Islet of Langerhans (tissue), 1 donor: ENCODE results near the gene PACS1.
A peak's percentile ranks its signal among the peaks of the same experiment; 100 is the strongest.

Experiments
- FAIRE-seq: peaks from one replicate; lab custom pipeline; 2011; peaks lifted over from hg19 to GRCh38; lab: Jason Lieb, UNC

Gene PACS1

DNA sequence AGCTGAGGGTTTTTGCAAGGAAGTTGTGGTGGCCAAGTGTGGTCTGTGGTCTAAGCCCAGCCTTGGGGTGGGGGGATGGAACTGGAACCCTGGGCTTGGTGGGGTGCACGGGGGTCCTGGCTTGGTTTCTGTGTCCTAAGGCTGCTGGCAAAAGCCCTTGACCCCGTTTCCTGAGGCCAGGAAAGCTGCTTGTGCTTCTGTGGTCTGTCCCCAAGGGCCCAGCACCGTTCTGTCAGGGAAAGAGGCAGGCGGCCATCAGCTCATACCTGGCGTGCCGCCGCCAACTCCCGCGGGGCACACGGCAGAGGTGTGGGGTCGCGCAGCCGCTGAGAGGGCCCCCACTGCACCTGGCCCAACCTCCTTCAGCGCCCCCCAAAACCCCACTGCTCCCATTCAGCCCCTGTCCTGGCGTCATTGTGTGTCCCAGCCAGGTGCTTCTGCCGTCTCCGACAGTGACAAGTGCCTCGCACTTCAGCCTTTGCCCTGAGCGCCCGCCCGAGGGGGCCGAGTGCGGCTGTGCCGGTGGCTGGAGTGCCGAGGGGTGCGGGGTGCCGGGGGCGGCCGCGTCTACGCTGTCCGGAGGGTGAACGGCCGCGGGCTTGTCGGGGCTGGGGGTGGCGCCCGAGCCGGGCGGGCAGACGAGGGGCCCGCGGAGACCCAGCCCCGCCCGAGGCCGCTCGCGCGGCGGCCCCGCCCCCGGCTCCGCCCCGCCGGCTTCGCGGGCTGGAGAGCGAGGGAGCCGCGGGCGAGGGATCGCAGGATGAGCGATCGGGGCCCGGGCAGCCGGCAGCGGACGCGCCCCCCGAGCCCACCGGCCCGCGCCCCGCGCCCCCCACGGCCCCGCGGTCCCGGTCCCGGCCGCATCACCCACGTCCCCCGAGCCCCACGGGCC lies 207.6 kb downstream of the PACS1 start, which contains the start of gene CNIH2:
CNIH2 (plus strand) TSS at position 705 of the 892 bp plus-strand sequence. CDS start 282 bp downstream, outside the sequence.
- FAIRE-seq = no peak

GRCh38 chr11:66278363-66279091 lies 208.5 kb downstream of the PACS1 start:
- no peak for FAIRE-seq

DNA sequence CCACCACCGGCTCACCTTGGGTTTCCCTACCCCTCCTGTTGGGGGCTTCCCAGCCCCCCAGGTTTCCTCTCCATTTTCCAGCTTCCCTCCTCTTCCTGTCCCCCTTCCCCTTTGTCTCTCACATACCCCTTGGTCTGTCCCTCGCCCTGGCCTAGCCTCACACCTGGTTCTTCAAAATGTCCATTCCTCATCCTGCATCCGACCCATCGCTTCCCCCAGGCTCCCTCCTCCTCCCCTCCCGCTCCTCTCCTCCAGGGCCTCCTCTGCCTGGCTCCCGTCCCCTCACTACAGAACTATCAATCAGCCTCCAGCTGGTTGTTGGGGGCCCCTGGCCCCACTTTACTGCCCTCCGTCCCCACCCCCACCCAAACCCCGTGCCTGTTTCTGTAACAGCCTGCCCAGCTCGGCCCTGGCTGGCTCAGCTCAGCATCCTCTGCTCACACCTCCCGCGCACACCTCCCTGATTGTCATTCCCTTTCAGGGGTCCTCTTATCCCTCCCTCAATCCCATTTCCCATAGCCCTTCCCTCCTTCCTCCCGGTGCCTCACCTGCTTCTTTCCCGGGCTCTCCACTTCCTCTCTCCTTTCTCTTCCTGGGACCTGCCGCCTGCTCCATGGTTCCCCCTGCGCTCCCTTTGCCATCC lies 209.1 kb downstream of the PACS1 start:
- FAIRE-seq = no peak

DNA sequence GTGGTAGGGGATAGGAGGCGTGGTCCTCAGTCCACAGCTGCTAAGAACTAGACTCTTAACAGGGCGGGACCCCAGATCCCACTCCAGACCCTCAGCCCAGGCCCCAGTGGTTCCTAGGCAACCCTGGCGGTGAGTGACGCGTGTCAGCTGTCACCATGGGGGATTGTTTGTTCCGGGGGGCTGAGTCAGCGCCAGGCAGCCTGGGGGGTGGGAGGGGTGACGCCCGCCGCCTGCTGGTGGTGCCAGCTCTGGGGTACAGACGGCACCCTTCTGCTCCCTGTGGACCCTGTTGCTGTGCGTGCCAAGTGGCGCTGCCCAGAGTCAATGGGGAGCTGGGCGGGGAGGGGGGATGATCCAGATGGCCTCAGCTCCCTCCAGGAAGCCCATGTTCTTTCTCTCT lies 210.4 kb downstream of the PACS1 start:
- no peak for FAIRE-seq

- FAIRE-seq = no peak
Measured at GRCh38 chr11:66281001-66281400, 210.9 kb downstream of the PACS1 start.

DNA sequence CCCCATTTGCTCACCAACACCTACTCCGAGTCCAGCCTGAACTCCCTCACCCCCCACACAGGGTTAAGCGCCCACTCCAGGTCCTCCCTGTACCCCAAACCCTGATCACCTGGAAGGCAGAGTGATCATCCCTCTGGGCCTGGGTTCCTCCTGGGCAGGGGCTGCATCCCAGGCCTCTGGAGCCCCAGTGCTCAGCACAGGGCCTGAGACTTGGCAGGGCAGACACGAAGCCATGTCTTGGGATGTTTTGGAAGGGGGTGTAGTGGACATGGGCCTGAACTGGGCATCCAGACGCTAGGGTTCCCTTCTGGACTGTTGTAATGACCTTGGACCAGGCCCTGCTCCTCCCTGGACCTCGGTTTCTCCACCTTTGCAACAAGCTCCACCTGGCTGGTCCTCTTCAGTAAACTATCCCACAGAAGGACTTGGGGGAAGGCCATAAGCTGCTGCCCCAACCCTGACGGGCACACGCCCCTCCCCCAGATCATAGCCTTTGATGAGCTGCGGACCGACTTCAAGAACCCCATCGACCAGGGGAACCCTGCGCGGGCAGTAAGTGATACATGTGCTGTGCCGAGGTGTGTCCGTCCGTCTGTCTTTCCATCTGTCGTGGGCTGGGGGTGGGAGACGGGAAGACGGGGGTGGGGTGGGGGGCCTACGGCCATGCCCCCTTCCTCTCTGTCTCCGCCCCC lies 211.8 kb downstream of the PACS1 start:
- FAIRE-seq = no peak

DNA sequence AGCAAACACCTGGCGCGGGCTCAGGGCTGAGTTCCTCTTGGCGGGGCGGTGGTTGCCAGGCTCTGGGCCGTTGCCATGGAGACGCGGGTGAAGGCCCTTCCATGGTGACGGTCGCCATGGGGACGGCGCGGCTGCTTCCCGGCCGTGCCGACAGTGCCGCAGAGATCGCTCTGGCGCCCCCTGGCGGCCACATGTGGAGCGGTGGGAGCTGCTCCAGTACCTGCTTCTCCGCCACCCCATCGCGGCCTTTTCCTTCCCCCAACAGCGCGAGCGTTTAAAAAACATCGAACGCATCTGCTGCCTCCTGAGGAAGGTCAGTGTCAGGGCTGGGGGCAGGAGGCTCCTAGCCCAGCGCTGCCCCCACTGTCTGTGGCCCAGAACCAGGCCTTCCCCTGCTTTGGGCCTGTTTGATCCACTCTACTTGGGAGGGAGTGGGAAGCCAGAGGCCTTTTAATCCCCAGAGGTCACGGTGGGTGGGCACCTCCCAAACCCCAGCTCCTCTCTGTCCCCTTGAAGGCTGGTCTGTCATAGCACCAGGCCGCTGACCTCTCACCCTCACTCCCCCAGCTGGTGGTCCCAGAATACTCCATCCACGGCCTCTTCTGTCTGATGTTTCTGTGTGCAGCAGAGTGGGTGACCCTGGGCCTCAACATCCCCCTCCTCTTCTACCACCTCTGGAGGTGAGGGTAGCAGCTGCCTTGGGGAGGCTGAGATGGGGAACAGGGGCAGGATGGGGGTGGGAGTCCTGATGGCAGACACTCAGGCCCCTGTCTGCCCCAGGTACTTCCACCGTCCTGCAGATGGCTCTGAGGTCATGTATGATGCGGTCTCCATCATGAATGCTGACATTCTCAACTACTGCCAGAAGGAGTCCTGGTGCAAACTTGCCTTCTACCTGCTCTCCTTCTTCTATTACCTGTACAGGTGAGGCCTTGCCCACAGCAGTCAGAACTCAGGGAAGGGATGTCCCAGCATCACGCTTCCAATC lies 212.7 kb downstream of the PACS1 start:
- no peak for FAIRE-seq

DNA sequence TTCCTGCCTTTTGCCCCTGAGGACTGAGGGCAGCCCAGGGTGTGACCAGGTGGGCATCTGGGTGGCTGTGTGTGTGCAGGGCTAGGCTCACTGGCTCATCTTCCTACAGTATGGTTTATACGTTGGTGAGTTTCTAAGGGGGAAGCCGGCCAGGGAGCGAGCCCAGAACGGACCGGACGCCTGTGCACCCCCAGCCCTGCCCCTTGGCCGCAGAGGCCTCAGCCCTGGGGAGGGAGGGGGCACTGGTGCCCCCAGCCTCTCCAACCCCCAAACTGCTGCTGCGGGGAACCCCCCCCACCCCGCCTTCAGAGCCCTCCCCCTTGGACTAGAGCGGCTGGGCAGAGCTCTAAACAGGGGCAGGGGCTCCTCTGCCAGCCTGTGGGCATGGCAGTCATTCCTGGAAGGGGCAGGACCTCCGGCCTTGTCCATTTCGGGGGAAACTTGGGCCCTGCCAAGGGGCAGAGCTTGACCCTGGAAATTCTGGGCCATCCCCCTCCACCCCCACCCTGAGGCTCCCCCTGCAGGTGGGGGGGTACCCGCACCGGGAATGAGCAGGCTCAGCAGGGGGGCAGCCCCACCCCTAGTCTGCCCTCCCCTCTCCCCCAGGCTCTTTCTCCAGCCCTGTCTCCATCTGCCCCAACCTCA lies 213.5 kb downstream of the PACS1 start:
- FAIRE-seq = no peak

DNA sequence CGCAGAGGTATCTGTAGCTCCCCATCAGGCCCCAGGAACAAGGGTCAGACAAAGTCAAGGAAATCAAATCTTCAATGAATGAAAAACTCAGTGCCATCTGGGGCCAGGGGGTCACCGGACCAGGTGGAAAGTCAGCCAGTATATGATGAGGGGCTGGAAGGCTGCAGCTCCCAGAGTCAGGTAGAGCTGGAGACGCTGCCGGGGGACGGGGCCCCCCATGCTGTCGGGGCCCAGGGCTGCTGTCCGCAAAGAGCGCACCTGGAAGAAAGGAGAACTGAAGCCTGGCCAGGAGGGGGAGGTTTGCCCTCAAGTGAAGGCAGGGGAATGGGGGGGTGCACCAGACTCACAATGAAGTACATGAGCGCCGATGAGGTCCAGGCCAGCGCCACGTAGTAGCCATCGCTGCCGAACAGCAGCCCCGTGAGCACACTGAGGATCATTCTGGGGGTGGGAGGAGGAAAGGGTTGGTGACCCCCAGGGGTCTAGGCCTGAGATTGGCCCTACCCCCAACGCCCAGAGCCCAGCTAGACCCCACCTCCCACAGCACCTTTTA lies 214.5 kb downstream of the PACS1 start:
- FAIRE-seq = no peak

GRCh38 chr11:66285250-66285947 lies 215.3 kb downstream of the PACS1 start:
- no peak for FAIRE-seq

GRCh38 chr11:66286699-66287098 lies 216.6 kb downstream of the PACS1 start:
- no peak for FAIRE-seq

DNA sequence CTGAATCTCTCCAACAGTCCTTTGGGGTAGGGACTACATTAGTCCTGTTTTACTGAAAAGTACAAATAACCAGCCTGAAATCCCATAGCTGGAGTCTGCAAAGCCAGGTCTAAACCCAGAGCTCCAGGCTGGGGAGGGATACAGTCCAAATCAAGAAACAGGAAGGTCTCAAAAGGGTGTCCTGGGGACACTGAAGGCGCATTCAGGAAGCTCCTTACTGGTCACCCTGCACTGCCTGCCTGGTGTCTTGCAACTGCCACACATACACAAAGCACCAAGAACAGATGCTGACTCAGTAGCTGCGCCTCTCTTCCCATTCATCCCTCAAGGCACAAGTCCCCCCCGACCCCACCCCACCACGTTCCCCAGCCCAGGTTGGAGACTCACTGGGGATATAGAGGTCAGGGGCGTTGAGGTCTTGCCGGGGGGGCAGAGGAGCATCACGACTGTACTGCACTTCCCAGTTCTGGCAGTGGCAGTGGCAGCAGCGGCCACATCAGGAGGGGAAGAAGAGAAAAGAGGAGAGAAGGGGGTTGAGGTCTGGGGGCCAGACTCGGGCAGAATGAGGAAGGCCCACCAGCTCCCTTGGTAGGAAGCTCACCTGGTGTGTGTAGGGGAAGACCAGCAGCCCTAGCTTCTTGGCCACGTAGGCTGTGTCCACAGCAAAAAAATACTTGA lies 217.3 kb downstream of the PACS1 start:
- FAIRE-seq = no peak

GRCh38 chr11:66287889-66288670 lies 218.0 kb downstream of the PACS1 start:
- FAIRE-seq = no peak

- FAIRE-seq = peak; percentile 96
Measured at GRCh38 chr11:66288671-66289547, 218.8 kb downstream of the PACS1 start, which contains the start of gene YIF1A. TSS of gene YIF1A (minus strand) at chr11:66289143. CDS start at chr11:66288985, 158 bp downstream.

GRCh38 chr11:66289548-66290329 lies 219.7 kb downstream of the PACS1 start:
- FAIRE-seq = no peak

GRCh38 chr11:66290330-66290621 lies 220.2 kb downstream of the PACS1 start:
- FAIRE-seq = no peak
